Stomach smooth muscle (tissue), 2 donors: ENCODE results near the gene BEX1.
"Not testable (repeated sequence)": the region's sequence is repeated elsewhere in the genome, so short reads cannot be mapped to it uniquely, and the experiment has no call there.

Experiments
- H3K27ac ChIP-seq: one replicate; pipeline ENCODE4 v1.7.0; 2013; ENCODE audit warnings: mild to moderate bottlenecking, low read length, inconsistent platforms
- H3K27me3 ChIP-seq, 2 donors: one replicate each; pipeline ENCODE4 v1.7.0; 2013; ENCODE audit warnings: low read length in 2 of 2; ENCODE audit not compliant: insufficient read depth in 2 of 2, control insufficient read depth in 1 of 2
- H3K36me3 ChIP-seq, 2 donors: one replicate each; pipeline ENCODE4 v1.7.0; 2013; ENCODE audit warnings: low read length in 2 of 2; ENCODE audit not compliant: control insufficient read depth in 2 of 2, insufficient read depth in 2 of 2
- H3K4me1 ChIP-seq: one replicate; pipeline ENCODE4 v1.7.0; 2013; ENCODE audit warnings: low read length; ENCODE audit not compliant: control insufficient read depth, insufficient read depth
- H3K4me3 ChIP-seq, 2 donors: one replicate each; pipeline ENCODE4 v1.7.0; 2013; ENCODE audit warnings: low read length in 2 of 2
- H3K9ac ChIP-seq, 2 donors: one replicate each; pipeline ENCODE4 v1.7.0; 2013; ENCODE audit warnings: low read length in 2 of 2, mild to moderate bottlenecking in 1 of 2
- H3K9me3 ChIP-seq, 2 donors: one replicate each; pipeline ENCODE4 v1.7.0; 2013; ENCODE audit warnings: low read length in 2 of 2; ENCODE audit not compliant: control insufficient read depth in 2 of 2
- donor health status: healthy.
- donor health status: Pancreatic carcinoma.

Gene BEX1

GRCh38 chrX:103063918-103064434, at the start of gene BEX1:
TSS of gene BEX1 (minus strand) at chrX:103064171. CDS start at chrX:103063274, 897 bp downstream.
- no peak within 1 kb of the TSS for H3K27ac ChIP-seq
- no peaks in the 10 kb centered on the region for H3K27me3 ChIP-seq
- peak within 1 kb of the TSS; percentile 40 to 62 for H3K4me3 ChIP-seq
- H3K4me1 ChIP-seq = no peaks in the 10 kb centered on the region
- no peaks in the 10 kb centered on the region for H3K9me3 ChIP-seq
- H3K36me3 ChIP-seq = no peaks in the 10 kb centered on the region
- H3K9ac ChIP-seq = no peak within 1 kb of the TSS

- H3K27me3 ChIP-seq, H3K4me1 ChIP-seq, H3K27ac ChIP-seq, H3K9ac ChIP-seq, H3K36me3 ChIP-seq, H3K9me3 ChIP-seq, H3K4me3 ChIP-seq: not testable (repeated sequence)
Measured at GRCh38 chrX:103109497-103109896, 45.5 kb upstream of the BEX1 start.

- Histone ChIP-seq H3K9me3 (peaks cover 0 to 3% of the 10 kb centered on the region in 2 donors), H3K36me3 (no peaks in the 10 kb centered on the region), H3K4me1 (no peaks in the 10 kb centered on the region), H3K27me3 (peaks cover 0 to 2% of the 10 kb centered on the region in 2 donors), H3K9ac (no peak overlapping the region), H3K4me3 (no peak overlapping the region), H3K27ac (no peak overlapping the region)
Measured at GRCh38 chrX:103107836-103108235, 43.9 kb upstream of the BEX1 start.

GRCh38 chrX:103107227-103107737, 43.3 kb upstream of the BEX1 start:
- H3K4me3 ChIP-seq, H3K4me1 ChIP-seq, H3K9ac ChIP-seq, H3K27ac ChIP-seq, H3K27me3 ChIP-seq, H3K36me3 ChIP-seq, H3K9me3 ChIP-seq: not testable (repeated sequence)

- not testable (repeated sequence) for H3K27ac ChIP-seq, H3K9me3 ChIP-seq, H3K9ac ChIP-seq, H3K4me1 ChIP-seq, H3K4me3 ChIP-seq, H3K27me3 ChIP-seq, H3K36me3 ChIP-seq
Measured at GRCh38 chrX:103104370-103104769, 40.4 kb upstream of the BEX1 start.

- not testable (repeated sequence) for H3K4me3 ChIP-seq, H3K9me3 ChIP-seq, H3K9ac ChIP-seq, H3K27me3 ChIP-seq, H3K4me1 ChIP-seq, H3K36me3 ChIP-seq, H3K27ac ChIP-seq
Measured at GRCh38 chrX:103103866-103104265, 39.9 kb upstream of the BEX1 start.

GRCh38 chrX:103101299-103102042, 37.5 kb upstream of the BEX1 start:
- no peak overlapping the region for H3K9ac ChIP-seq
- no peaks in the 10 kb centered on the region for H3K9me3 ChIP-seq
- peaks cover 0 to 2% of the 10 kb centered on the region in 2 donors for H3K27me3 ChIP-seq
- no peaks in the 10 kb centered on the region for H3K4me1 ChIP-seq
- no peaks in the 10 kb centered on the region for H3K36me3 ChIP-seq
- no peak overlapping the region for H3K4me3 ChIP-seq
- H3K27ac ChIP-seq = no peak overlapping the region

GRCh38 chrX:103100484-103100883, 36.5 kb upstream of the BEX1 start:
- no peaks in the 10 kb centered on the region for H3K27me3 ChIP-seq

GRCh38 chrX:103099691-103100090, 35.7 kb upstream of the BEX1 start:
- no peak overlapping the region for H3K9ac ChIP-seq
- H3K36me3 ChIP-seq = no peaks in the 10 kb centered on the region
- no peaks in the 10 kb centered on the region for H3K9me3 ChIP-seq
- no peak overlapping the region for H3K4me3 ChIP-seq
- no peak overlapping the region for H3K27ac ChIP-seq
- no peaks in the 10 kb centered on the region for H3K27me3 ChIP-seq
- no peaks in the 10 kb centered on the region for H3K4me1 ChIP-seq

More at GRCh38 chrX:103100484-103100883, 36.5 kb upstream of the BEX1 start:
- H3K36me3 ChIP-seq = no peaks in the 10 kb centered on the region
- no peaks in the 10 kb centered on the region for H3K9me3 ChIP-seq
- H3K4me1 ChIP-seq = no peaks in the 10 kb centered on the region
- no peak overlapping the region for H3K27ac ChIP-seq
- H3K9ac ChIP-seq = no peak overlapping the region
- no peak overlapping the region for H3K4me3 ChIP-seq

- no peaks in the 10 kb centered on the region for H3K4me1 ChIP-seq
- no peaks in the 10 kb centered on the region for H3K36me3 ChIP-seq
- no peaks in the 10 kb centered on the region for H3K27me3 ChIP-seq
- no peak overlapping the region for H3K27ac ChIP-seq
- H3K9me3 ChIP-seq = no peaks in the 10 kb centered on the region
- H3K9ac ChIP-seq = no peak overlapping the region
- H3K4me3 ChIP-seq = no peak overlapping the region
Measured at GRCh38 chrX:103098488-103098887, 34.5 kb upstream of the BEX1 start.

- Histone ChIP-seq H3K4me1 (no peaks in the 10 kb centered on the region), H3K9ac (no peak within 1 kb of the TSS), H3K27me3 (peaks cover 0 to 2% of the 10 kb centered on the region in 2 donors), H3K4me3 (no peak within 1 kb of the TSS), H3K36me3 (no peaks in the 10 kb centered on the region), H3K9me3 (no peaks in the 10 kb centered on the region), H3K27ac (no peak within 1 kb of the TSS)
Measured at GRCh38 chrX:103092942-103093341, 29.0 kb upstream of the BEX1 start, which contains the start of gene NXF3. TSS of gene NXF3 (minus strand) at chrX:103093143. CDS start at chrX:103093023, 120 bp downstream.
